Measurements from ENCODE around the gene LBHD2. TPM values are rescaled to one million over a fixed set of nuclear protein-coding genes. Genes with fewer than 3 reads are reported as not detected.
A peak's percentile ranks its signal among the peaks of the same experiment; 100 is the strongest.

Gene LBHD2
- total and polyA plus RNA-seq, 2 experiments from 2014 or later = not detected

GRCh38 chr14:103057028-103057371 is 27.0 kb upstream of the LBHD2 start:
- H3K4me1 ChIP-seq (ENCODE audit: insufficient read depth) = peaks cover 14% of the 10 kb centered on the region
- H3K4me2 ChIP-seq = peak overlapping the region; percentile 91
- no peak overlapping the region for H2AFZ ChIP-seq
- H3K27me3 Mint-ChIP-seq (ENCODE audit: insufficient read depth, low read depth, poor library complexity) = peaks cover 8% of the 10 kb centered on the region
- H3K27ac Mint-ChIP-seq = no peak overlapping the region
- ATAC-seq = peak; percentile 3; the same call in 2 of the 3 replicates
- no peaks in the 10 kb centered on the region for H3K36me3 ChIP-seq (ENCODE audit: insufficient read depth)
- H3K4me3 ChIP-seq = peak overlapping the region; percentile 70
- peaks cover 44% of the 10 kb centered on the region for H3K79me2 ChIP-seq (replicated peaks; ENCODE audit: insufficient read depth)
- peaks cover 4% of the 10 kb centered on the region; the same call in 1 of the 3 replicates for H3K36me3 Mint-ChIP-seq (ENCODE audit: low read depth)
- TF ChIP-seq CREB1 (CRISPR knock-in tag; IDR thresholded peaks at IDR 0.05; ENCODE audit: low read depth) (no peak), POLR2AphosphoS5 (IDR thresholded peaks at IDR 0.05; ENCODE audit: low read depth) (no peak), CTCF (conservative IDR thresholded peaks at IDR 0.05; ENCODE audit: low read depth in 2 of 2) (no peak), EZH2 (IDR thresholded peaks at IDR 0.05; ENCODE audit: low read depth, unreplicated experiment) (no peak), REST (IDR thresholded peaks at IDR 0.05; ENCODE audit: unreplicated experiment) (no peak), ZNF462 (CRISPR knock-in tag; IDR thresholded peaks at IDR 0.05) (no peak), ZNF114 (CRISPR knock-in tag; IDR thresholded peaks at IDR 0.05) (no peak)
- peaks cover 25% of the 10 kb centered on the region for H3K4me1 Mint-ChIP-seq
- no peaks in the 10 kb centered on the region for H3K9me3 Mint-ChIP-seq
- peaks cover 36% of the 10 kb centered on the region for H4K20me1 ChIP-seq (replicated peaks; ENCODE audit: insufficient read depth)
- peak overlapping the region; percentile 90; the same call in 2 of the 3 replicates for H3K4me3 Mint-ChIP-seq
- no peaks in the 10 kb centered on the region for H3K27me3 ChIP-seq (ENCODE audit: insufficient read depth)
- H3K9me2 ChIP-seq (ENCODE audit: insufficient read depth) = no peaks in the 10 kb centered on the region
- H3K27ac ChIP-seq (ENCODE audit: low read depth) = no peak overlapping the region
- no peak for DNase-seq (ENCODE audit: low spot score)
- 0 out of 2 replicates have a peak, but pooled peaks cover 7% of the 10 kb centered on the region for H3F3A ChIP-seq (replicated peaks; ENCODE audit: low read depth)

All from GM23338 (cell line).